ENCODE measurements around the gene CAMTA1. TPM values are rescaled to one million over a fixed set of nuclear protein-coding genes. Genes with fewer than 3 reads are reported as not detected.
A peak's percentile ranks its signal among the peaks of the same experiment; 100 is the strongest.

The CAMTA1 gene
- total and polyA plus RNA-seq, 3 experiments from 2014 or later: 60.2 to 79.0 (median 61.7) TPM

DNA sequence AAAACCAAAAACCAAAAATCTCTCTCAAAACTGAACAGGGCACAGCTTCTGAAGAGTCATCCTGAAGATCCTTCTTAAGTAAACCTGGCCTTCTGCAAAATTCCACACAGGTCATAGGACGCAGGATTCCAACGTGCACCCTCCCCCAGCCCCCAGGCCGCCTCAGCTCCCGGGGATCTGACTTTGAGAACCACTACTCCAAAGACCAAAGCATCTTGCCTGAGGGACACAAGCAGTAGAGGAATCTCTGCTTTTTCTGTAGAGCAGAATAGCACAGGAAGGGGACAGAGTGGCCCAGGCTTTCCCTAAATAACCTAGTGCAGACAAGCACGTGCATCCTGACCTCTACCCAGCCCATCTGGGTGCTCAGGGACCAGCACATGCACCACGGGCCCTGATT, 881.0 kb downstream of the CAMTA1 start:
- ChIA-PET POLR2A (no interaction called here), CTCF (interaction anchor here (1.2 to 9.2 kb wide), 4 partner anchors 15 to 85 kb away, joined by 3 to 214 read pairs (median 28); no protein-coding TSS in a partner anchor)
- Histone ChIP-seq H3K4me3 (ENCODE audit: low read length) (no peak overlapping the region), H3K9me3 (ENCODE audit: low read length) (no peaks in the 10 kb centered on the region), H3K36me3 (ENCODE audit: insufficient read depth, low read length) (no peaks in the 10 kb centered on the region), H3K4me1 (ENCODE audit: insufficient read depth, low read length) (no peaks in the 10 kb centered on the region), H3K27me3 (ENCODE audit: insufficient read depth, low read length, poor library complexity, severe bottlenecking) (no peaks in the 10 kb centered on the region), H3K27ac (ENCODE audit: low read depth, low read length) (no peak overlapping the region)
- no peak overlapping the region for H3K27ac Mint-ChIP-seq
- no peaks in the 10 kb centered on the region for H3K9me3 Mint-ChIP-seq
- H3K4me1 Mint-ChIP-seq: peaks cover 0 to 11% (median 5%) of the 10 kb centered on the region in 3 donors
- H3K27me3 Mint-ChIP-seq: peaks cover 0 to 3% of the 10 kb centered on the region in 2 donors
- no peak for DNase-seq
- H3K36me3 Mint-ChIP-seq: no peaks in the 10 kb centered on the region
- H3K4me3 Mint-ChIP-seq: no peak overlapping the region

DNA sequence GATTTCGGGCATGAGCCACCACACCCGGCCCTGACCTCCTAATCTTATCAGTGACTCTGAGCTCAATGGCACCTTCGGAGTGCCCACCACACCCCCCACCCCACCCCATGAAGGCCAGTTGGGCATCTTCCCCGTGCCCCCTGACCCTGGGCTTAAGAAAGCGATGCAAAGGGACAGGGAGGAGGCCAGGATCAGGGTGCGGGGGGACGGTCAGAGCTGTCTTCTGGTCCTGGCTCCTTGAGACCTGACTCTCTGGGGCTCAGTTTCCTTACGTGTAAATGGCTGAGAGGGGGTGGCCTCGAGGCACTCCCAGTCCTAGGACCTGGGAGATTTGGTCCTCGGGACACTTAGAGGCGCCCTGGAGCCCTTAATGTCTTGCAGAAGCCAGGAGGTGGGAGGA, 881.9 kb downstream of the CAMTA1 start:
- Mint-ChIP-seq H3K27me3 (peaks cover 0 to 5% of the 10 kb centered on the region in 2 donors), H3K4me3 (no peak overlapping the region), H3K9me3 (no peaks in the 10 kb centered on the region), H3K36me3 (no peaks in the 10 kb centered on the region), H3K4me1 (peaks cover 0 to 11% (median 8%) of the 10 kb centered on the region in 3 donors), H3K27ac (no peak overlapping the region)
- no peaks in the 10 kb centered on the region for H3K9me3 ChIP-seq (ENCODE audit: low read length)
- H3K36me3 ChIP-seq (ENCODE audit: insufficient read depth, low read length): no peaks in the 10 kb centered on the region
- no peaks in the 10 kb centered on the region for H3K27me3 ChIP-seq (ENCODE audit: insufficient read depth, low read length, poor library complexity, severe bottlenecking)
- no peak for DNase-seq
- H3K4me3 ChIP-seq (ENCODE audit: low read length): no peak overlapping the region
- ChIA-PET POLR2A (no interaction called here), CTCF (interaction anchor here (1.0 to 9.2 kb wide), 16 partner anchors 9 to 237 kb away, joined by 3 to 214 read pairs (median 6); partner anchors contain the start of gene VAMP3)
- H3K27ac ChIP-seq (ENCODE audit: low read depth, low read length): no peak overlapping the region
- no peaks in the 10 kb centered on the region for H3K4me1 ChIP-seq (ENCODE audit: insufficient read depth, low read length)

DNA sequence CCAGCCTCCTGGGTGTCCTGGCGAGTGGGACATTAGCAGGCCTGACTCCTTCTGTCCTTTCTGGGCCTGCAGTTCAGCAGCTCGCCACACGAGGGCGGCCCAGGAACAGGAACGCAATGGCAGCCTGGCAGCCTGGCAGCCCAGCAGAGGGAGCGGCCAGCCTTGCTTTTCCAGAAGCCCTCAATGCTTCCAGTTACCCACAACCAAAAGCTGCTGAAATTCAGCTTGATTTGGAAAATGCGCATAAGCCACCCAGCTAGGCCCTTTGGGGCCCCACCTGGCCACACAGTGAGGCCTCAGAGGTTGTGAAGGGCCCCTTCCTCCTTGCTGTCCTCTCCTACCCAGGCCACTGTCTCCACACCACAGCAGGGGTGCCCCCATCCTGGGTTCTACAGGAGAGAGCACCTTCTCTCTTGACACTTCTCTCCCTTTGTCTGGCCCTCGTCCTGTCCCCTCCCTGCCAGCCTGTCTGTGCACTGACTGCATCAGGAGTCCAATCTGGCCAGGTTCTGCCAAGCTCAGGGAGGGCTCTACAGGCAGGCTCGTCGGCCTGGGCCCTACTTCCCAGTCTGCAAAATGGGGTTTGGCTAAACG, 882.5 kb downstream of the CAMTA1 start:
- H3K4me3 Mint-ChIP-seq: peak overlapping the region in 1 of 7 donors; percentile 74
- no peak overlapping the region for H3K27ac ChIP-seq (ENCODE audit: low read depth, low read length)
- H3K9me3 Mint-ChIP-seq: no peaks in the 10 kb centered on the region
- peaks cover 0 to 5% of the 10 kb centered on the region in 2 donors for H3K27me3 Mint-ChIP-seq
- H3K4me3 ChIP-seq (ENCODE audit: low read length): no peak overlapping the region
- ChIA-PET POLR2A (no interaction called here), CTCF (interaction anchor here (0.9 to 9.2 kb wide), 19 partner anchors 9 to 236 kb away, joined by 3 to 214 read pairs (median 7); partner anchors contain the start of gene VAMP3)
- peak overlapping the region in 1 of 8 donors; percentile 61 for H3K27ac Mint-ChIP-seq
- no peaks in the 10 kb centered on the region for H3K9me3 ChIP-seq (ENCODE audit: low read length)
- peak; percentile 66 to 84 (median 78) for DNase-seq
- no peaks in the 10 kb centered on the region for H3K4me1 ChIP-seq (ENCODE audit: insufficient read depth, low read length)
- H3K36me3 ChIP-seq (ENCODE audit: insufficient read depth, low read length): no peaks in the 10 kb centered on the region
- no peaks in the 10 kb centered on the region for H3K36me3 Mint-ChIP-seq
- no peaks in the 10 kb centered on the region for H3K27me3 ChIP-seq (ENCODE audit: insufficient read depth, low read length, poor library complexity, severe bottlenecking)
- H3K4me1 Mint-ChIP-seq: peaks cover 0 to 16% (median 8%) of the 10 kb centered on the region in 3 donors

DNA sequence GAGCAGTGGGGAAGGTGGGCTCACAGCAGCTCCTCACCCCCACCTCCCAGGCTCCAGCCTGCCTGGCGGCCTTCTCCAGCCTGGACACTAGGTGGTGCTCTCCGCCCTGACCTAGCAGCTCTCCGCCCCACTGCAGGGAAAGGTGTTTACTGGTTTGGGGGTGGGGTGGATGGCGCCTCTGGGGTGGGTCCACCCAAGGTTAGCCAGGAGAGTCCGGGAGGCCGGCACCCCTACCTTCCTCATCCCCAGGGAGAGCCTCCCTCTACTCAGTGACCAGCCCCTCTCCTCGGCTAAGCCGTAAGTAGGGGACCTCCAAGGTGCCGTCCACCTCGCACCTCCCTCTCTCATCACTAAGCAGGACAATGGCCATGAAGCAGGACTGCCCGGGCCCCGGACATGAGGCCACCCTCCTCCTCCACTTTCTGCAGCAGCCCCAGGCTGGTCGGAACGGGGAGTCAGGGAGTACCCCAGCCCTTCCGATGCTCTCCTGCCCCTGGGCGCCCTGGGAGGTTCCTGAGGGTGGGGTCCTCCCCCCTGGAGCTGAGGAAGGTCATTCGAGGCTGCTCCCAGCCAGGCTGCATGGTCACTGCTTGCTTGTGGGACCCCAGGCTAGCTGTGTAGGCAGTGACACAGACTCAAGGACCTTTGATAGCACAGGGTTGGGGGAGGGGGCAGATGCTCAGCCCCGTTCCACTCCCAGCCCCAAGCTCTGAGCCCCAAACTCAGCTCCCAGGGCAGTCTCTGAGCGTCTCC, 884.5 kb downstream of the CAMTA1 start:
- peak; percentile 29 to 66 (median 39) for DNase-seq
- no peak overlapping the region for H3K4me3 ChIP-seq (ENCODE audit: low read length)
- H3K27ac ChIP-seq (ENCODE audit: low read depth, low read length): no peak overlapping the region
- Mint-ChIP-seq H3K4me3 (peak overlapping the region; percentile 24 to 80 (median 62)), H3K4me1 (peaks cover 0 to 23% (median 11%) of the 10 kb centered on the region in 3 donors), H3K36me3 (no peaks in the 10 kb centered on the region), H3K27ac (peak overlapping the region in 2 of 8 donors; percentile 39 to 50), H3K9me3 (no peaks in the 10 kb centered on the region), H3K27me3 (peaks cover 4 to 5% of the 10 kb centered on the region in 2 donors)
- POLR2A ChIA-PET: interaction anchor here (1.1 kb wide), 1 partner anchor 83 kb away, joined by 3 read pairs; no protein-coding TSS in a partner anchor
- no peaks in the 10 kb centered on the region for H3K4me1 ChIP-seq (ENCODE audit: insufficient read depth, low read length)
- no peaks in the 10 kb centered on the region for H3K36me3 ChIP-seq (ENCODE audit: insufficient read depth, low read length)
- CTCF ChIA-PET: interaction anchor here (0.6 to 9.2 kb wide), 15 partner anchors 11 to 234 kb away, joined by 3 to 214 read pairs (median 4); partner anchors contain the start of gene VAMP3
- H3K27me3 ChIP-seq (ENCODE audit: insufficient read depth, low read length, poor library complexity, severe bottlenecking): no peaks in the 10 kb centered on the region
- no peaks in the 10 kb centered on the region for H3K9me3 ChIP-seq (ENCODE audit: low read length)

DNA sequence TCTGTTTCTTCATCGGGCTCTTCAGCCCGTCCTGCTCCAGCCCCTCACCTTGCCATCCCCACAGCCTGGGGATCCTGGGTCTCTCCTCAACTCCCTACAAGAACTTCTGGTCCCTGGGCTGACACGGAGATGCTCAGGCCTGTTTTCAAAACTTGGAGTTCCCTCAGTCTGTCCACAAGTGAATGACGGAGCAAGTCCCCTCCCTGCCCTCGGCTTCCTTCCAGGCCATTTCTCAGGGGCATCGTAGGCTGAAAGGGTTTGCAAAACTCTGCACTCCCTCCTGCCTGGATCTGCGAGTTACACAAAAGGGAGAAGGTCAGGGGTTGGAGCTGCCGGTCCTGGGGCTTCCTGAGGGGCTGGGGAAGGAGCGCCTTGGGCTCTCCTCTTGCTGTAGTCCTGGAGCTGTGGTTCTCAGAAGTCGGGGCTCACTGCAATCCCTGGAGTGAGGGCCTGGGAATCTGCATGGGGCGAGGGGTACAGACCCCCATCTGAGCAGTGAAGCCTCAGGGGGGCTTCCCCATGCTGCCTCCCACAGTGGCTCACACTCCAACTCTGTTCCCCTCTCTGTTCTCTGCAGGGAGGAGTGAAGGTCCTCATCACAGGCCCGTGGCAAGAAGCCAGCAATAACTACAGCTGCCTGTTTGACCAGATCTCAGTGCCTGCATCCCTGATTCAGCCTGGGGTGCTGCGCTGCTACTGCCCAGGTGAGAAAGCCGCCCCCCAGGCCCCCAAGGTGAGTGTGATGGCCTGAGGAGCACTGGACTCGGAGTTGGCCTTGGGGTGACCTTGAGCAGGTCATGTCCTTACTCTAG, 885.3 kb downstream of the CAMTA1 start:
- no peak overlapping the region for H3K27ac ChIP-seq (ENCODE audit: low read depth, low read length)
- H3K27me3 Mint-ChIP-seq: peaks cover 5 to 8% of the 10 kb centered on the region in 2 donors
- H3K4me3 Mint-ChIP-seq: peak overlapping the region in 4 of 7 donors; percentile 24 to 80 (median 55)
- no peaks in the 10 kb centered on the region for H3K9me3 Mint-ChIP-seq
- DNase-seq: no peak
- H3K9me3 ChIP-seq (ENCODE audit: low read length): no peaks in the 10 kb centered on the region
- no peaks in the 10 kb centered on the region for H3K36me3 Mint-ChIP-seq
- peak overlapping the region in 2 of 8 donors; percentile 39 to 66 for H3K27ac Mint-ChIP-seq
- no peaks in the 10 kb centered on the region for H3K27me3 ChIP-seq (ENCODE audit: insufficient read depth, low read length, poor library complexity, severe bottlenecking)
- H3K4me1 ChIP-seq (ENCODE audit: insufficient read depth, low read length): no peaks in the 10 kb centered on the region
- POLR2A ChIA-PET: no interaction called here
- H3K4me1 Mint-ChIP-seq: peaks cover 0 to 23% (median 11%) of the 10 kb centered on the region in 3 donors
- CTCF ChIA-PET: interaction anchor here (1.4 to 9.2 kb wide), 5 partner anchors 11 to 99 kb away, joined by 3 to 214 read pairs (median 7); no protein-coding TSS in a partner anchor
- no peaks in the 10 kb centered on the region for H3K36me3 ChIP-seq (ENCODE audit: insufficient read depth, low read length)
- H3K4me3 ChIP-seq (ENCODE audit: low read length): no peak overlapping the region

DNA sequence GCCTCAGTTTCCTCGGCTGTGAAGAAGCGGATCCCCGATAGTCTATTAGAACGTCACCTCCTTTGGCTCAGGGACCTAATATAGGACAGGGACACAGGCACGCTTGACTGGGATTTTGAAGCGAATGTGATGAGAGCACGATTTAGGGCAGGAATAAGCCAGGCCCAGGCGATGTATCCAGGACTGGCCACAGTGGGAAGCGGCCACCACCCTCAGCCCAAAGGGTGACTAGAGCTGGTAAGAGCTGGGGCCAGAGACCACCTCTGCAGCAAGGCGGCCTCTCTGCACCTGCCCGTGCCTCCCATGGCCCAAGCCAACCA, 885.9 kb downstream of the CAMTA1 start:
- H3K36me3 ChIP-seq (ENCODE audit: insufficient read depth, low read length): no peaks in the 10 kb centered on the region
- no peak overlapping the region for H3K27ac ChIP-seq (ENCODE audit: low read depth, low read length)
- Mint-ChIP-seq H3K27ac (peak overlapping the region in 1 of 8 donors; percentile 66), H3K36me3 (no peaks in the 10 kb centered on the region), H3K9me3 (no peaks in the 10 kb centered on the region), H3K4me1 (peaks cover 0 to 23% (median 11%) of the 10 kb centered on the region in 3 donors), H3K27me3 (peaks cover 6 to 8% of the 10 kb centered on the region in 2 donors), H3K4me3 (no peak overlapping the region)
- no peak for DNase-seq
- no peaks in the 10 kb centered on the region for H3K4me1 ChIP-seq (ENCODE audit: insufficient read depth, low read length)
- no peaks in the 10 kb centered on the region for H3K27me3 ChIP-seq (ENCODE audit: insufficient read depth, low read length, poor library complexity, severe bottlenecking)
- POLR2A ChIA-PET: no interaction called here
- no peaks in the 10 kb centered on the region for H3K9me3 ChIP-seq (ENCODE audit: low read length)
- CTCF ChIA-PET: interaction anchor here (2.3 to 9.2 kb wide), 3 partner anchors 80 to 97 kb away, joined by 7 to 214 read pairs (median 7); no protein-coding TSS in a partner anchor
- no peak overlapping the region for H3K4me3 ChIP-seq (ENCODE audit: low read length)

DNA sequence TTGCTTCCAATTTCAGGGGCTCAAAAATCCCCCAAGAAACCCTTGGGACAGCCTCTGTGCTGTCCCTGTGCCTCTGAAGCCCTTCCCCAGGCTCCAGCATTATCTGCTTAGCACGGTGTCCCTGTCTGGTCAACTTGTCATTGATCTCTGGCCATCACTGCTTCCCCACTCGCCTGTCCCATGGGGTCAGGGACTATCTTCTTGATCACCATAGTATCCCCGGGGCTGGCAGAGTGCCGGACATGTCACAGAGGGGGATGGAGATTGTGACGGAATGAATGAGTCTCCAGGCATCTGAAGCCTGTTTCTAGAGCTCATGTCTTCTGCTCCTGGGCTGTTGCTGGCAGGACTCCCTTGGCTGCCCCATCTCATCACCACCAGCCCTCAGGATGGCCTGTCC, 886.4 kb downstream of the CAMTA1 start:
- Histone ChIP-seq H3K36me3 (ENCODE audit: insufficient read depth, low read length) (no peaks in the 10 kb centered on the region), H3K4me1 (ENCODE audit: insufficient read depth, low read length) (no peaks in the 10 kb centered on the region), H3K9me3 (ENCODE audit: low read length) (no peaks in the 10 kb centered on the region), H3K27me3 (ENCODE audit: insufficient read depth, low read length, poor library complexity, severe bottlenecking) (no peaks in the 10 kb centered on the region), H3K27ac (ENCODE audit: low read depth, low read length) (no peak overlapping the region), H3K4me3 (ENCODE audit: low read length) (no peak overlapping the region)
- ChIA-PET CTCF (interaction anchor here (1.0 to 2.6 kb wide), 2 partner anchors 32 to 81 kb away, joined by 3 to 16 read pairs; no protein-coding TSS in a partner anchor), POLR2A (no interaction called here)
- Mint-ChIP-seq H3K9me3 (no peaks in the 10 kb centered on the region), H3K4me1 (peaks cover 0 to 23% (median 11%) of the 10 kb centered on the region in 3 donors), H3K27me3 (peaks cover 6 to 8% of the 10 kb centered on the region in 2 donors), H3K36me3 (no peaks in the 10 kb centered on the region), H3K4me3 (peak overlapping the region in 2 of 7 donors; percentile 4 to 61), H3K27ac (peak overlapping the region in 1 of 8 donors; percentile 60)
- DNase-seq: no peak

Measured in CD8-positive, alpha-beta memory T cell (primary cell).